OCI-LY7 (cell line): ENCODE data around the gene HEXIM2. TPM values are rescaled to one million over a fixed set of nuclear protein-coding genes. Genes with fewer than 3 reads are reported as not detected.
"Not testable (repeated sequence)": the region's sequence is repeated elsewhere in the genome, so short reads cannot be mapped to it uniquely, and the experiment has no call there.

ENCODE experiments used
- BruUV-seq: library from RNA; stranded (reverse); fragments of 400-500 nt; replicated peaks from 2 replicates; lab custom pipeline; 2021; lab: Mats Ljungman, UMichigan
- CTCF ChIA-PET: fragments of 300-600 bp; sonication (Branson Sonifier 250); formaldehyde crosslinking; loops from one replicate; lab custom pipeline; 2022; ENCODE audit warnings: antibody characterized with exemption; ENCODE audit not compliant: unreplicated experiment; lab: Charles Lee
- POLR2A ChIA-PET: fragments of 300-600 bp; sonication (Branson Sonifier 250); formaldehyde crosslinking; loops from one replicate; lab custom pipeline; 2022; ENCODE audit warnings: antibody characterized with exemption; lab: Charles Lee
- DNase-seq: peaks from one replicate; pipeline ENCODE4 v3.0.0-alpha.2; 2015; ENCODE audit warnings: low spot score
- H2AFZ ChIP-seq: fragments of 200-600 bp; sonication (generic), shearing (Covaris generic); 2 replicates; pipeline ENCODE4 v1.6.1; 2014; ENCODE audit warnings: mild to moderate bottlenecking, antibody characterized with exemption, low read length, moderate library complexity
- H3K27ac ChIP-seq: fragments of 200-600 bp; sonication (generic); 2 replicates; pipeline ENCODE4 v1.5.1; 2014; ENCODE audit warnings: mixed run types, low read depth, mild to moderate bottlenecking, moderate library complexity, low read length, inconsistent platforms; ENCODE audit not compliant: poor library complexity, severe bottlenecking
- H3K36me3 ChIP-seq: fragments of 200-600 bp; sonication (generic); 2 replicates; pipeline ENCODE4 v1.6.1; 2014; ENCODE audit warnings: mild to moderate bottlenecking, antibody characterized with exemption, low read length, moderate library complexity, mixed read lengths; ENCODE audit not compliant: insufficient read depth
- H3K4me1 ChIP-seq: fragments of 200-600 bp; sonication (generic); 2 replicates; pipeline ENCODE4 v1.5.1; 2014; ENCODE audit warnings: mild to moderate bottlenecking, low read length; ENCODE audit not compliant: insufficient read depth, poor library complexity, severe bottlenecking
- H3K4me2 ChIP-seq: fragments of 200-600 bp; sonication (generic); 2 replicates; pipeline ENCODE4 v1.6.1; 2014; ENCODE audit warnings: mild to moderate bottlenecking, low read length
- H3K4me3 ChIP-seq: fragments of 200-600 bp; sonication (generic); 2 replicates; pipeline ENCODE4 v1.5.1; 2014; ENCODE audit warnings: mild to moderate bottlenecking, low read depth, low read length; ENCODE audit not compliant: poor library complexity, severe bottlenecking
- H3K79me2 ChIP-seq: fragments of 200-600 bp; sonication (generic); 2 replicates; pipeline ENCODE4 v1.6.1; 2016; ENCODE audit warnings: low read depth, mild to moderate bottlenecking, low read length, moderate library complexity, mixed read lengths; ENCODE audit not compliant: insufficient read depth
- H3K9me2 ChIP-seq: fragments of 200-600 bp; sonication (generic); 2 replicates; pipeline ENCODE4 v1.6.1; 2016; ENCODE audit warnings: mild to moderate bottlenecking, low read length, mixed read lengths; ENCODE audit not compliant: insufficient read depth
- H3K9me3 ChIP-seq: fragments of 200-600 bp; sonication (generic); 2 replicates; pipeline ENCODE4 v1.6.1; 2014; ENCODE audit warnings: mild to moderate bottlenecking, mixed run types, low read length, mixed read lengths
- H4K20me1 ChIP-seq: fragments of 200-600 bp; sonication (generic); 2 replicates; pipeline ENCODE4 v1.6.1; 2014; ENCODE audit warnings: mild to moderate bottlenecking, antibody characterized with exemption, low read length, moderate library complexity, mixed read lengths; ENCODE audit not compliant: insufficient read depth
- EZH2phosphoT487 ChIP-seq: fragments of 200-600 bp; sonication (generic); IDR thresholded peaks from 2 replicates; pipeline ENCODE4 v1.6.1; 2018; ENCODE audit warnings: low read depth, borderline replicate concordance, mild to moderate bottlenecking, mixed run types, antibody characterized with exemption, low read length, moderate library complexity, mixed read lengths
- intact Hi-C: fragments of 100-400 bp; cut with micrococcal nuclease; formaldehyde crosslinking; loops from one replicate; pipeline ENCODE4 v1.10.0; 2022; ENCODE audit not compliant: unreplicated experiment
- total RNA-seq, 2 experiments: library from RNA; depleted of rRNA in 1 of 2; stranded (reverse); fragments of >200 nt in 1 of 2; shearing (Covaris generic) in 1 of 2; gene quantifications; 2 replicates each; pipeline ENCODE4 v1.2.3, GENCODE V29; 2014 to 2022
- TF ChIP-seq, protein P1 (sequence below): fragments of 200-600 bp; sonication (generic); conservative IDR thresholded peaks from 2 replicates; pipeline ENCODE4 v1.5.1; 2014; ENCODE audit warnings: mild to moderate bottlenecking, antibody characterized with exemption, low read length, moderate library complexity, mixed read lengths

HEXIM2 gene
- total RNA-seq, 2 experiments from 2014 or later: 8.6 to 11.1 TPM

DNA sequence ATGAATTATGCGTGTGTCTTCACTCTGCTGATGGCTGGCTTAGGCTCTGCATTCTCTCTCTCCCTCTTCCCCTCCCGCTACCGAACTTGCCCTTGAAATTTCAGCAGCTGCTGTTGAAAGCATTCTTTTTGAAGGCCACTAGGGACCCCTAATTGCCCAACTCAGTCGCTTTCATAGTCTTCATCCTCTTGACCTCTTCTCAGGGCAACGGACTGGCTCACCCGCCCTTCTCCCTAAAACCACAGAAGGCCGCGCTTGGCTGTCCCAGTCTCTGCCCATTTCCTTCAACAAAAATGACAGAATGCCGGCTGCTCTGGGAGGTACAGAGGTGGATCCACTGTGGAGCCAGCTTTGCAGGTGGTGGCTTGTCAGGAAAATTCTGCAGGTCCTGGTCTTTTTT lies 39.0 kb downstream of the HEXIM2 start:
- BruUV-seq: no TSS peak
- Histone ChIP-seq H3K79me2 (no peaks in the 10 kb centered on the region), H3K9me2 (no peaks in the 10 kb centered on the region), H3K27ac (no peak overlapping the region), H4K20me1 (no peaks in the 10 kb centered on the region), H2AFZ (no peak overlapping the region), H3K4me1 (peaks cover 12% of the 10 kb centered on the region), H3K4me2 (no peak overlapping the region), H3K9me3 (no peaks in the 10 kb centered on the region), H3K36me3 (no peaks in the 10 kb centered on the region), H3K4me3 (no peak overlapping the region)
- POLR2A ChIA-PET: no interaction called here
- intact Hi-C loops: no loop called here
- peak; percentile 20 for DNase-seq
- CTCF ChIA-PET: no interaction called here
- TF ChIP-seq EZH2phosphoT487: no peak
- TF ChIP-seq, protein P1, sequence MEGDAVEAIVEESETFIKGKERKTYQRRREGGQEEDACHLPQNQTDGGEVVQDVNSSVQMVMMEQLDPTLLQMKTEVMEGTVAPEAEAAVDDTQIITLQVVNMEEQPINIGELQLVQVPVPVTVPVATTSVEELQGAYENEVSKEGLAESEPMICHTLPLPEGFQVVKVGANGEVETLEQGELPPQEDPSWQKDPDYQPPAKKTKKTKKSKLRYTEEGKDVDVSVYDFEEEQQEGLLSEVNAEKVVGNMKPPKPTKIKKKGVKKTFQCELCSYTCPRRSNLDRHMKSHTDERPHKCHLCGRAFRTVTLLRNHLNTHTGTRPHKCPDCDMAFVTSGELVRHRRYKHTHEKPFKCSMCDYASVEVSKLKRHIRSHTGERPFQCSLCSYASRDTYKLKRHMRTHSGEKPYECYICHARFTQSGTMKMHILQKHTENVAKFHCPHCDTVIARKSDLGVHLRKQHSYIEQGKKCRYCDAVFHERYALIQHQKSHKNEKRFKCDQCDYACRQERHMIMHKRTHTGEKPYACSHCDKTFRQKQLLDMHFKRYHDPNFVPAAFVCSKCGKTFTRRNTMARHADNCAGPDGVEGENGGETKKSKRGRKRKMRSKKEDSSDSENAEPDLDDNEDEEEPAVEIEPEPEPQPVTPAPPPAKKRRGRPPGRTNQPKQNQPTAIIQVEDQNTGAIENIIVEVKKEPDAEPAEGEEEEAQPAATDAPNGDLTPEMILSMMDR: 0 out of 2 replicates have a peak, but pooled peaks have one; percentile 20

GRCh38 chr17:45201457-45201856 lies 39.8 kb downstream of the HEXIM2 start:
- no peak overlapping the region for H2AFZ ChIP-seq
- H3K27ac ChIP-seq: no peak overlapping the region
- H4K20me1 ChIP-seq: no peaks in the 10 kb centered on the region
- no peaks in the 10 kb centered on the region for H3K9me3 ChIP-seq
- peaks cover 12% of the 10 kb centered on the region for H3K4me1 ChIP-seq
- DNase-seq: no peak
- TF ChIP-seq, protein P1: no peak
- TF ChIP-seq EZH2phosphoT487: no peak
- BruUV-seq: no TSS peak
- ChIA-PET CTCF (no interaction called here), POLR2A (no interaction called here)
- H3K79me2 ChIP-seq: no peaks in the 10 kb centered on the region
- H3K36me3 ChIP-seq: no peaks in the 10 kb centered on the region
- H3K4me3 ChIP-seq: no peak overlapping the region
- H3K4me2 ChIP-seq: no peak overlapping the region
- intact Hi-C loops: no loop called here
- H3K9me2 ChIP-seq: no peaks in the 10 kb centered on the region

GRCh38 chr17:45201880-45202279 lies 40.2 kb downstream of the HEXIM2 start:
- H3K4me3 ChIP-seq, H3K27ac ChIP-seq, intact Hi-C loops, H3K4me2 ChIP-seq, H4K20me1 ChIP-seq, CTCF ChIA-PET, H3K9me3 ChIP-seq, H3K79me2 ChIP-seq, H3K9me2 ChIP-seq, H3K36me3 ChIP-seq, H2AFZ ChIP-seq, DNase-seq, BruUV-seq, POLR2A ChIA-PET: not testable (repeated sequence)
- peaks cover 12% of the 10 kb centered on the region for H3K4me1 ChIP-seq
